HG03025 (cell line): ENCODE data around the gene ADIPOQ.
"Not testable (repeated sequence)": the region's sequence is repeated elsewhere in the genome, so short reads cannot be mapped to it uniquely, and the experiment has no call there.

Source experiments
- ATAC-seq: cut with Tn5 transposase; IDR thresholded peaks from one replicate; pipeline ENCODE4 v1.9.1; 2021; ENCODE audit warnings: mild to moderate bottlenecking, moderate library complexity; ENCODE audit not compliant: unreplicated experiment, low FRiP score

Gene ADIPOQ

DNA sequence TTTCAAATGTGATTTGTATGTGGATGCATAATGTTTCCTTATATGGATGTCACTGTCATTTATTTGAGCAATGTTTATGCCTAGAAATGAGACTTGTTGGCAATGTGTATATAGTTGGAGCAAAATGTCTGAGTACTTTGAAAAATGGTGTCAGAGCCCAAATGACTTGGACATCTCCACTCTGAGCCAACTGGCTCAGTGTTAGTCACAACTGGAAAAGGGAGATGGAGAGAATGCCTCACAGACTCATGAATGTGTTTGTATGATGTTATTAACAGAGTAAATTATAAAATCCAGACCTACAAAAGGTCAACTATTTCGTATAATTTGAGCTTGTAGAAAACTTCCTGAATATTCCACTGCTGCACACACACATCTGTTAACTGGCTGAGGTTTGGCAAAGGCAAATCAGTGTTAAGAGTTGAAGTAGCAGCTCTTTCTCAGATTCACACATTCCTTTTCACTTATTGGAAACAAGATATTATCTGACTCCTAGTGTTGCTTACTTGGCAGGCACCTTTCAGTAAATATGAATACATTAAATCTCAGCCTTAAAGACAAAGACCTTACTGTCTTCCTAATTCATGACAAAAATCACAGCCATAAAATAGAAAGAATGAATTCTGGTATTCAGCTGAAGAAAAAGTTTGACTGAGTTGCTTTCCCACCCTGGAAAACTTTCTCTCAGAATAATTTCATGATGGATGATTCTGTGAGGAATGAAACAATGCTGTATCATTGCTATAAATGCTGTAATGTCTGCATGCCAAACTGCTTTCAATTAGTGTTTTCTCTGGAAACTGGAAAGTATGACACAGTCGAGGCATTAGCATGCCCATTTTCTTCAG lies 27.0 kb downstream of the ADIPOQ start:
- no peak for ATAC-seq

DNA sequence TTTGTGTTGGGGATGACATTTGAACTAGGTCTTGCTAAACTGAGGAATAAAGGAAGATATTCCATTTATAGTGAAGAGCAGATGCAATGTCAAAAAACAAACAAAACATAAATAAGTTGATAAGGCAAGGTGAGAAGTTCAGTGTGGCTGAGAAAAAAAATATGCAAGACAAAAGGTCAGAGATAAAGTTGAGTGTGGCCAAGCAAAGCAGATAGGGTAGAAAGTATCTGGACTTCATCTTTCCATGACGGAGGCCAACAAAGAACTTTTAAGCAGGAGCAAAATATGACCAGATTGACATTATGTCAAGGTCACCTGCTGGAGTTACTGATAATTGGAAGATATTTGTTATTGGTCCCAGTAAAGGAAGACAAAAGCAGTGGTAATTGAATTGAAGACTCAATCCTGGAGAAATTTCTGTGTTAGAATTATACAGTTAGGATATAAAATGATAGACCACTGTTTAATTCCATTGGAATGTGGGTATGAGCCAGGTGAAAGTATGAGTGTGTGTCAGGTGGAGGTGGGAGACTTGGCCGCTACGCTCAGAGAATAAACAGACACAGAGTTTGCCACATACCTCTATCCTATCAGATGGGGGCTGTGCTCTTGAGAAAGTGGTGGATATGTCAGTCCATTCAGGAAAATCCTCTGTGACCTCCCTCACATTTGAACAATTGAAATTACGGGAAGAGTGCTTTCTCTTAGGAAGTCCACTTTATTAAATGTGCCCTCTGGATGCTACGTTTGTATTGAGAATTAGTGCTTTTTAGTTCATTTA lies 28.1 kb downstream of the ADIPOQ start:
- no peak for ATAC-seq

DNA sequence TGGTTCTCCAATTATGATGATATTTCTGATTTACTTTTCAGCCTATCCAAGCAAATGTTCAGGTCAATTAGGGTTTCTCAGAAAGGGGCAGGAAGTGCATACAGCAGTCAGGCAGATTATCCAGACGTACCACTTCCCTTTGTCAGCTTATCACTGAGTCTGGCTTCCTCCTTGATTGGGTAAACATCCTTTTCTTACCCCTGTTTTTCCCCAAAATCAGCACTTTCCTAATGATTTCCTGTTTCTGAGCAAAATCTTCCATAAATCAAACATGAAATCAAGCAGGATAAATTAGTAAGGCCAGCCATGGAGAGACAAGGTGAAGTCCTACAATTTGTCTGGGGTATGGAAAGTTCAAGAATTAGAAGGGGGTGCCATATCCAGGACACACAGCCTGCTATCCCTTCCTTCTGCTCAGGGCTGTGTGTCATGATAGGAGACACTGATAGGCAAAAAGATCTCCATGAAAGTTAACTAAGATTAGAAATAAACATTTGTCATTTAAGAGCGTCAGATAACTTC lies 29.0 kb downstream of the ADIPOQ start:
- no peak for ATAC-seq

DNA sequence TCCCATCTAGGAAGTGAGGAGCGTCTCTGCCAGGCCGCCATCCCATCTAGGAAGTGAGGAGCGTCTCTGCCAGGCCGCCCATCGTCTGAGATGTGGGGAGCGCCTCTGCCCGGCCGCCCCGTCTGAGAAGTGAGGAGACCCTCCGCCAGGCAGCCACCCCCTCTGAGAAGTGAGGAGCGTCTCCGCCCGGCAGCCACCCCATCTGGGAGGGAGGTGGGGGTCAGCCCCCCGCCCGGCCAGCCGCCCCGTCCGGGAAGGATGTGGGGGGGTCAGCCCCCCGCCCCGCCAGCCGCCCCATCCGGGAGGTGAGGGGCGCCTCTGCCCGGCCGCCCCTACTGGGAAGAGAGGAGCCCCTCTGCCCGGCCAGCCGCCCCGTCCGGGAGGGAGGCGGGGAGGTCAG lies 31.3 kb downstream of the ADIPOQ start:
- not testable (repeated sequence) for ATAC-seq

DNA sequence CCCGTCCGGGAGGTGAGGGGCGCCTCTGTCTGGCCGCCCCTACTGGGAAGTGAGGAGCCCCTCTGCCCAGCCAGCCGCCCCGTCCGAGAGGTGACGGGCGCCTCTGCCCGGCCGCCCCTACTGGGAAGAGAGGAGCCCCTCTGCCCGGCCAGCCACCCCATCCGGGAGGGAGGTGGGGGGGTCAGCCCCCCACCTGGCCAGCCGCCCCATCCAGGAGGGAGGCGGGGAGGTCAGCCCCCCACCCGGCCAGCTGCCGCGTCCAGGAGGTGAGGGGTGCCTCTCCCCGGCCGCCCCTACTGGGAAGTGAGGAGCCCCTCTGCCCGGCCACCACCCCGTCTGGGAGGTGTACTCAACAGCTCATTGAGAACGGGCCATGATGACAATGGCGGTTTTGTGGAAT lies 31.7 kb downstream of the ADIPOQ start:
- not testable (repeated sequence) for ATAC-seq

DNA sequence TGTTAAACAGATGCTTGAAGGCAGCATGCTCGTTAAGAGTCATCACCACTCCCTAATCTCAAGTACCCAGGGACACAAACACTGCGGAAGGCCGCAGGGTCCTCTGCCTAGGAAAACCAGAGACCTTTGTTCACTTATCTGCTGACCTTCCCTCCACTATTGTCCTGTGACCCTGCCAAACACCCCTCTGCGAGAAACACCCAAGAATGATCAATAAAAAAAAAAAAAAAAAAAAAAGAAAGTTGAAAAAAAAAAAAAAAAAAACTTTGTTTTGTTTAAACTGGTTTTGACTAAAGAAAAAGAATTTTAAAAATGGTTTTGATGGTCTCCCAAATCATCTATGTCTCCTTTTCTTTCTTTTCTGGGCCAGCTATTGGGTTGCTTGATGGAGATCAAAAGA lies 32.3 kb downstream of the ADIPOQ start:
- ATAC-seq: not testable (repeated sequence)

DNA sequence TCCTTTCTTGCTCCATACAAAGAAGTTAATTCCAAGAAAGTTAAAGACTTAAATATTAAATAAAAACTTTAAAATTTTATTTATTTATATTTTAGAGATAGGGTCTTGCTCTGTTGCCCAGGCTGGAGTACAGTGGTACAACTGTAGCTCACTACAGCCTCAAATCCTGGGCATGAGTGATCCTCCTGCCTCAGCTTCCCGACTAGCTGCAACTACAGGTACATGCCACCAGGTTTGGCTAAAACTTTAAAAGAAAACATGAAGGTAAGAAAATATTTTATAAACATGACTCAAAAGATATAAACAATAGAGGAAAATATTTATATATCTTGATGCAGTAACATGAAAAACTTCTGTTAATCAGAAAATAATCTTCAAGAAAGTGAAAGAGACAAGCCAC lies 33.2 kb downstream of the ADIPOQ start:
- no peak for ATAC-seq

DNA sequence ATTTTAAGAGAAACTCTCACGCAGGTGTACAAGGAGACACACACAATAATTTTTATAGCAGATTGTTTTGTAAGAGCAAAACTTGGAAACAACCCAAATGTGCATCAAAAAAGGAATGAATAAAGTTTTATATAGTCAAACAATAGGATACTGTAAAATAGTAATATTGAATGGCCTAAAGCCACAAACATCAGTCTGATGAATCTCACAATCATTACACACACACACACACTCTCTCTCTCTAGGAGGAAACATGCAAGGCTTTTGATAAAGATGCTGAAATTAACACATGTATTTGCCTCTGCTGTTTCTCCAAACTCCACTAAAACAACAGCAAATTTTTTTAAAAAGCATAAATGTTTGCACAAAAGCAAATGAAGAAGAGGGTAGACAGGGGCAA lies 37.3 kb downstream of the ADIPOQ start:
- no peak for ATAC-seq

DNA sequence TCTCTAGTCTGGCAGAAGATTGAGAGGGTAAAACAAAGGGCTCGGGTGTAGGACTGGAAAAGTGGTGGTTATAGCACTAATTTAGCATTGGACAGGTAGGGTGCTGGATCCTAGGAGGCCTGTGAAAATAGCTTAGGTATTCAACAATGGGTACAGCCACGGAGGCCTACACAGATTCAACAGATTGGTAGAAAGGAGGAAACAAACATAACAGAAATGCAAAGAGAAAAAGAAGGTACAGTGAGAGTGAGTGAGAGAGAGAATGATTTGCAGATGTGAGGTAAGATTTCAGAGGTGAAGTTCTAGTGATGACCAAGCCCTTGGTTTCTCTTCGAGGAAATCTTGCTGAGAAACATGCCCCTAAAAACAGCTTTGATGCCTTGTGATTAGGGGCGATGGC lies 37.9 kb downstream of the ADIPOQ start:
- ATAC-seq: no peak

DNA sequence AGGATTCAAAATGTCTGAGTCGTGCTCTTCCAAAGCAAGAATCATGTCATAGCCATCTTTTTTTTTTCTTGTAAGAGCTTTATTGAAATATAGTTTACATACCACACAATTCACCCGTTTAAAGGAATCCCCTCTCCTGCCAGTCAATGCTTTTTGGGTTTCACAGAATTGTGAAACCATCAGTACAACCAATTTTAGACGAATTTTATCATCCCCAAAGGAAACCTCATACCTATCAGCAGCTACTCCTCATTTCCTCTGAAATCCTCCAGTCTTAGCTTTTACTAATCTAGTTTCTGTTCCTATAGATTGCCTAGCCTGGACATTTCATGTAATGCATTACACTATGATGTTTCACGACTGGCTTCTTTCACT lies 39.6 kb downstream of the ADIPOQ start:
- ATAC-seq: no peak

DNA sequence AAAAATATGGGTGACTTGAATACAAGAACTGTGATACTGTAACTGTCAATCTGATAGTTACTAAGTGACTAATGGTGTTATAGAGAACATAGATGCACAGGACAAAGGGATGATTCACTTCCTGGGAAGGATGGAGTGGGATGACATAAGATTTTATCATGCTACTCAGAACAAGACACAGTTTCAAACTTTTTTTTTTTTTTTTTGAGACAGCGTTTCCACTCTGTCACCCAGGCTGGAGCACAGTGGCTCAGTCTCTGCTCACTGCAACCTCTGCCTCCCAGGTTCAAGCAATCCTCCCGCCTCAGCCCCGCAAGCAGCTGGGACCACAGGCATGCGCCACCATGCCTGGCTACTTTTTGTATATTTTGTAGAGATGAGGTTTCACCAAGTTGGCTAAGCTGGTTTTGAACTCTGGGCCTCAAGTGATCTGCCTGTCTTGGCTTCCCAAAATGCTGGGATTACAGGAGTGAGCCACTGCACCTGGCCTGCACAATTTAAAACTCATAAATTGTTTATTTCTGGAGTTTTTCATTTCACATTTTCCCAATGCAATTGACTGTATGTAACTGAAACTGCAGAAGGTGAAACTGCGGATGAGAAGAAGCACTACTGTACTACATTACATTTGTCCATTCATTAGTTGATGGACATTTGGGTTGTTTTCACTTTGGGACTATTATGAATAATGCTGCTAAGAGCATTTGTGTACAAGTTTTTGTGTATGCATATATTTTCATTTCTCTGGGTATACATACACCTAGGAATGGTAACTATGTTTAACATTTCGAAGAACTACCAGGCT lies 40.6 kb downstream of the ADIPOQ start:
- ATAC-seq: no peak

DNA sequence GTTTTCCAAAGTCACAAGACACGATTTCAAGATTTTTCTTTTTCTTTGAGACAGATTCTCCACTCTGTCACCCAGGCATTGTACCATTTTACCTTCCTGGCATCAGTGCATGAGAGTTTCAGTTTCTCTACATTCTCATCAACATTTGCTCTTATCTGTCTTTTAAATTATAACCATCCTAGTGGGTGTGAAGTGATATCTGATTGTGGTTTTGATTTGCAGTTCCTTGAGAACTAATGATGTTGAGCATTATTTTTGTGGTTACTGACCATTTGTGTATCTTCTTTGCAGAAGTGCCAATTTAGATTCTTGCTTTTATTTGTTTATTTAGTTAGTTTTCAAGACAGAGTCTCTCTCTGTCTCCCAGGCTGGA lies 41.2 kb downstream of the ADIPOQ start:
- ATAC-seq: no peak

DNA sequence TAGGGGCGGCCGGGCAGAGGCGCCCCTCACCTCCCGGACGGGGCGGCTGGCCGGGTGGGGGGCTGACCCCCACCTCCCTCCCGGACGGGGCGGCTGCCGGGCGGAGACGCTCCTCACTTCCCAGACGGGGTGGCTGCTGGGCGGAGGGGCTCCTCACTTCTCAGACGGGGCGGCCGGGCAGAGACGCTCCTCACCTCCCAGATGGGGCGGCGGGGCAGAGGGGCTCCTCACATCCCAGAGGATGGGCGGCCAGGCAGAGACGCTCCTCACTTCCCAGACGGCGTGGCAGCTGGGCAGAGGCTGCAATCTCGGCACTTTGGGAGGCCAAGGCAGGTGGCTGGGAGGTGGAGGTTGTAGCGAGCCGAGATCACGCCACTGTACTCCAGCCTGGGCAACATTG lies 42.4 kb downstream of the ADIPOQ start:
- not testable (repeated sequence) for ATAC-seq

DNA sequence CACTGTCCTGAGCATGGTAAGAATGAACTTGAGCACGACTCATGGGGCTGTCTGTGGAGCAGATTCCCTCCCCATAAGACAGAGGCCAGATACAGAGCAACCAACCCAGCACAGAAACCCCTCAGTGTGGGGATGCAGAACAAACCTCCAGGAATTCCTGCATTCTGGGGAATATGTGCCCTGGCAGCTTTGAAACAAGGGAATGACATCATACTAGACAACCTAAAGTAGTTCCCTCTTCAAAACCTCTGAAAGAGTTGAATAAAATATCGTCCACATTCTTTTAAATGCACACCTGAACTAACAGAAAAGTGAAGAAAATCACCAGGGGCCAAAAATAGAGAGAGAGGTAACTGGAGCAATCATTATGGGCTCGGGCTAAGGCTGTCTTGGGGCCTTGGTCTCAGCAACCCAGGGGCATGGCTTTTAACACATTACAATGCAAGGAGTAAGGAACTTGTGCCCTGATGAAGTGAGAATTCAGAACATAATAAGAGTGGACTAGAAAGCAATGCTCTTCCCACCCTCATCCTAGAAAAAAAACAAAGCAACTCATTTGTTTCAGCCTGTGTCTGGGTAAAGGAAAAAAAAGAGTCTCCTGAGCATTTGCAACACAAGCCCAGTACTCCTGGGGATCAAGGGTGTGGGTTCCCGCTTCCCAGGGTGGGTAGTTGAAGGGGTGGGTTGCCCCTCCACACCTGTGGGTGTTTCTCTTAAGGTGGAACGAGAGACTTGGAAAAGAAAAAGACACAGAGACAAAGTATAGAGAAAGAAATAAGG lies 43.9 kb downstream of the ADIPOQ start:
- ATAC-seq: no peak

DNA sequence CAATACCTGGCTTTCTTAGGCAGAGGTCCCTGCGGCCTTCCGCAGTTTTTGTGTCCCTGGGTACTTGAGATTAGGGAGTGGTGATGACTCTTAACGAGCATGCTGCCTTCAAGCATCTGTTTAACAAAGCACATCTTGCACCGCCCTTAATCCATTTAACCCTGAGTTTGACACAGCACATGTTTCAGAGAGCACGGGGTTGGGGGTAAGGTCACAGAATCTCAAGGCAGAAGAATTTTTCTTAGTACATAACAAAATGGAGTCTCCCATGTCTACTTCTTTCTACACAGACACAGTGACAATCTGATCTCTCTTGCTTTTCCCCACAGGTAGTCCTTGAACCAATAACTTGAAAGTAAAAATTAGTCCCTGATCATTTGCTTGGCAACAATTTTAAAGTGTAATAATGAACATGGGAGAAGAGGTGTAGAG lies 45.0 kb downstream of the ADIPOQ start:
- ATAC-seq: not testable (repeated sequence)

DNA sequence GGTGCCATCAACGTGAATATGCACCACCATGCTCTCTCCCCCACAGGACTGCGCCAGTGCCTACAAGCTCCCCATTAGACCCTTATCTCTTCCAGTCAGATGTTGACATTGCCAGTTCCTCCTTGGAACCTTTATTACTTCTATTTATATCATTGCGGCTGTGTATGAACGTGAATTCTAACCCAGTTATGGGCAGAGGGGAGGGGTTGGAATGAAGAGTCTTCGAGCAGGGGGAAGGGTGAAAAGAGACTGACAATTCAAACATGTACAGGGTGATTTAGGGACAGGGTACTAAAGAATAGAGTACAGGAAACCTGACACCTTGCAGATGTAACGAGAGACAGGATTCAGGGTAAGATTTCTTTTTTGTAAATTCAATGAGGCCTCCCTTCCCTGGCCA lies 46.1 kb downstream of the ADIPOQ start:
- ATAC-seq: no peak

DNA sequence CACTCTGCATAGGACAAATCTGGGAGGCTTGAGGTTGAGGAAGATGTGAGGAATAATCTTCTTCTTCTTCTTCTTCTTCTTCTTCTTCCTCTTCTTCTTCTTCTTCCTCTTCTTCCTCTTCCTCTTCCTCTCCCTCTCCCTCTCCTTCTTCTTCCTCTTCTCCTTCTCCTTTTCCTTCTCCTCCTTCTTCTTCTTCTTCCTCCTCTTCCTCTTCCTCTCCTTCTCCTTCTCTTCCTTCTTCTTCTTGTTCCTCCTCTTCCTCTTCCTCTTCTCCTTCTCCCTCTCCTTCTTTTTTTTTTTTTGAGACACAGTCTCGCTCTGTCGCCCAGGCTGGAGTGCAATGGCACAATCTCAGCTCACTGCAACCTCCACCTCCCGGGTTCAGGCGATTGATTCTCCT lies 47.2 kb downstream of the ADIPOQ start:
- ATAC-seq: not testable (repeated sequence)

DNA sequence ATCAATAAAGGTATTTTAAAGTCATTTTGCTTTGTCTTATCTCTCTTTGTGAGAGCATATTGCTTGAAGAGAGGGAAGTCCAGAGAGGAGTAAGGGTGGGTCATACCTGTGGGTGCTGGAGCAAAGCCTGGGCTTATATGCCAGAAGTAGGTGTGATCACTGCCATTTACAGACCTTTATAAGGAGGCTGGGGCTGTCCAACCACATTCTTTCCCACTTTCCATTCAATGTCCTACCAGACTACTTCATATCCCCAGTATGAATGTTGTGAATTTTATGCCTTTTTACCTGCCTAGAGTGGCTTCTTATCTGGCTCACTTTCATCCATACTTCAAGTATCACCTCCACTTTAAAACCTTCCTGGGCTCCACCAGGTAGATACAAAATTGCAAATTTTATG lies 48.4 kb downstream of the ADIPOQ start:
- no peak for ATAC-seq

DNA sequence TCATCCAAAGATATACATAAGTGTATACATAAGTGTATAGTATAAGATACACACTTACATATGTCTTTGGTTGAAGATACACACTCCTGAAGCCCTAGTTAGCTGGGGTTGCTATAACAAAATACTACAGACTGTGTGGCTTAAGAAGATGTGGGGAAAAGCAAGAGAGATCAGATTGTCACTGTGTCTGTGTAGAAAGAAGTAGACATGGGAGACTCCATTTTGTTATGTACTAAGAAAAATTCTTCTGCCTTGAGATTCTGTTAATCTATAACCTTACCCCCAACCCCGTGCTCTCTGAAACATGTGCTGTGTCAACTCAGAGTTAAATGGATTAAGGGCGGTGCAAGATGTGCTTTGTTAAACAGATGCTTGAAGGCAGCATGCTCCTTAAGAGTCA lies 50.6 kb downstream of the ADIPOQ start:
- not testable (repeated sequence) for ATAC-seq

DNA sequence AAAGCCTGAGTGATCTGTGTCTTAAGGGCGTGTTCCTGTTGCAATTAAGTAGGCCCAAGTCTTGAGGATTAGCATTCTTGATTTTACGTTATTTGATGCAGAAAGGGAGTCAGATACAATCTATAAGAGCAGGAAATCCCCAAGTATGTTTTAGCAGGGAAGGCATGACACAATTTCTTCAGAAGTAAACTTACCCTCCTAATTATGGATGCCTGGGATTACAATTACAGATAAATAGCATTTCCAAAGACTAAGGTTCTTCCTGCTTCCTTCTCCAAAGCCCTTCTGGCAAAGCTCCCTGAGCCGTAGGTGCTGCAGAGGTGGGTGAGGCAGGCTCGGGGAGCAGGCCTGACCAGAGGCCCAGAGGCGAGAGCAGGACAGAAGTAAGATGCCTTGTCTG lies 52.9 kb downstream of the ADIPOQ start:
- ATAC-seq: no peak
